Ovary (tissue), 9 donors: ENCODE measurements around the gene JMJD6. TPM values are rescaled to one million over a fixed set of nuclear protein-coding genes. Genes with fewer than 3 reads are reported as not detected.
A peak's percentile ranks its signal among the peaks of the same experiment; 100 is the strongest.

Experiments
- DNase-seq, 5 donors: peaks; one replicate each; pipeline ENCODE4 v3.0.0-alpha.2; 2019 to 2020
- H3K27ac ChIP-seq, 2 donors: fragments of 200-600 bp; one replicate each; pipeline versions ENCODE4 v1.5.1 to v1.8.0; 2019 to 2022
- H3K27me3 ChIP-seq: fragments of 200-600 bp; one replicate; pipeline ENCODE4 v1.8.0; 2022
- H3K36me3 ChIP-seq: fragments of 200-600 bp; sonication (generic); one replicate; pipeline ENCODE4 v1.5.1; 2019
- H3K4me1 ChIP-seq: one replicate; pipeline ENCODE4 v1.8.1; 2013; ENCODE audit warnings: mild to moderate bottlenecking, moderate library complexity; ENCODE audit not compliant: insufficient read depth
- H3K4me3 ChIP-seq: fragments of 200-600 bp; sonication (generic); one replicate; pipeline ENCODE4 v1.5.1; 2017
- H3K9me3 ChIP-seq, 2 donors: fragments of 200-600 bp in 1 of 2; sonication (generic) in 1 of 2; one replicate each; pipeline versions ENCODE4 v1.5.1 to v1.8.1; 2013 to 2019; ENCODE audit warnings: mild to moderate bottlenecking in 1 of 2, moderate library complexity in 1 of 2
- EP300 ChIP-seq: sonication (generic); formaldehyde crosslinking; IDR thresholded peaks from one replicate; pipeline ENCODE4 v1.6.1; 2017; ENCODE audit warnings: antibody characterized with exemption
- POLR2A ChIP-seq: fragments of 450-650 bp; IDR thresholded peaks from one replicate; pipeline ENCODE4 v1.6.1; 2017; ENCODE audit warnings: antibody characterized with exemption, mild to moderate bottlenecking, moderate library complexity
- WGBS, 3 donors: extraction: QIAGEN DNeasy Blood & Tissue Kit in 1 of 3; methylation state at CpG; one replicate each; pipeline versions ENCODE4 v1.1.5 to v1.1.7; 2013 to 2017; 5-methylcytosine and 5-hydroxymethylcytosine counted together
- intact Hi-C, 4 donors: fragments of 100-400 bp; cut with DNase I; formaldehyde crosslinking; loops; one replicate each; pipeline versions ENCODE4 v1.11.0 to v1.15.1; 2022 to 2023
- polyA plus RNA-seq, 2 donors: library from polyadenylated mRNA; stranded (reverse); fragments of 200-250 nt in 1 of 2; fragments of 350-450 nt in 1 of 2; fragmentation: Illumina TruSeq in 1 of 2; extraction: RNeasy Lipid Tissue Mini Kit (QIAGEN cat#74804) in 1 of 2; gene quantifications; one replicate each; pipeline ENCODE4 v1.2.3, GENCODE V29; 2013 to 2014
- total RNA-seq, 7 donors: library from RNA; depleted of rRNA in 2 of 7; stranded (reverse); fragments of >200 nt in 2 of 7; fragmentation: NEBNext Ultra II Directional in 3 of 7; extraction: Animal tissue kit (Norgen Biotek cat#: 25700) in 3 of 7; gene quantifications; one replicate each; pipeline versions ENCODE4 v1.1.0 to v1.2.4, GENCODE V29; 2016 to 2023
- TF ChIP-seq, protein P1 (sequence below), 3 donors: fragments of 450-650 bp in 2 of 3; fragments of 200-600 bp in 1 of 3; IDR thresholded peaks; one replicate each; pipeline versions ENCODE4 v1.5.1 to v1.8.0; 2016 to 2022; ENCODE audit warnings: antibody characterized with exemption in 3 of 3, mild to moderate bottlenecking in 1 of 3
- donor health status: DM: no; HTN: no; CAD: no; lungs with moderate emphysema.
- donor health status: DM: no; HTN: no; CAD: no.
- donor health status: Bipolar disorder and iron deficiency.
- donor health status: DM: yes; HTN: yes; CAD: no.
- donor health status: DM: no; HTN: no; CAD: no.
- donor health status: DM: yes; HTN: yes; CAD: no.

The JMJD6 gene
- total and polyA plus RNA-seq, 9 donors: 19.5 to 49.8 (median 28.3) TPM

- TF ChIP-seq, protein P1, sequence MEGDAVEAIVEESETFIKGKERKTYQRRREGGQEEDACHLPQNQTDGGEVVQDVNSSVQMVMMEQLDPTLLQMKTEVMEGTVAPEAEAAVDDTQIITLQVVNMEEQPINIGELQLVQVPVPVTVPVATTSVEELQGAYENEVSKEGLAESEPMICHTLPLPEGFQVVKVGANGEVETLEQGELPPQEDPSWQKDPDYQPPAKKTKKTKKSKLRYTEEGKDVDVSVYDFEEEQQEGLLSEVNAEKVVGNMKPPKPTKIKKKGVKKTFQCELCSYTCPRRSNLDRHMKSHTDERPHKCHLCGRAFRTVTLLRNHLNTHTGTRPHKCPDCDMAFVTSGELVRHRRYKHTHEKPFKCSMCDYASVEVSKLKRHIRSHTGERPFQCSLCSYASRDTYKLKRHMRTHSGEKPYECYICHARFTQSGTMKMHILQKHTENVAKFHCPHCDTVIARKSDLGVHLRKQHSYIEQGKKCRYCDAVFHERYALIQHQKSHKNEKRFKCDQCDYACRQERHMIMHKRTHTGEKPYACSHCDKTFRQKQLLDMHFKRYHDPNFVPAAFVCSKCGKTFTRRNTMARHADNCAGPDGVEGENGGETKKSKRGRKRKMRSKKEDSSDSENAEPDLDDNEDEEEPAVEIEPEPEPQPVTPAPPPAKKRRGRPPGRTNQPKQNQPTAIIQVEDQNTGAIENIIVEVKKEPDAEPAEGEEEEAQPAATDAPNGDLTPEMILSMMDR (IDR thresholded peaks at IDR 0.05): no peak
- TF ChIP-seq EP300 (no peak), POLR2A (no peak)
- DNase-seq: no peak
- Histone ChIP-seq H3K36me3 (no peaks in the 10 kb centered on the region), H3K4me3 (no peak overlapping the region), H3K27ac (no peak overlapping the region), H3K9me3 (no peaks in the 10 kb centered on the region), H3K4me1 (peaks cover 33% of the 10 kb centered on the region), H3K27me3 (no peaks in the 10 kb centered on the region)
- WGBS, 3 donors: 42 to 55% (median 45%) methylated on average over 16 of the region's 16 CpGs
- intact Hi-C loops: no loop called here
Observed at GRCh38 chr17:76695059-76695831, 31.2 kb downstream of the JMJD6 start.

- Histone ChIP-seq H3K9me3 (no peaks in the 10 kb centered on the region), H3K36me3 (no peaks in the 10 kb centered on the region), H3K4me3 (no peak overlapping the region), H3K27ac (no peak overlapping the region), H3K27me3 (no peaks in the 10 kb centered on the region), H3K4me1 (peaks cover 35% of the 10 kb centered on the region)
- intact Hi-C loops: no loop called here
- DNase-seq: no peak
- TF ChIP-seq EP300 (no peak), POLR2A (no peak)
- TF ChIP-seq, protein P1 (IDR thresholded peaks at IDR 0.05): no peak
- WGBS, 3 donors: 80 to 89% (median 85%) methylated on average over 14 of the region's 14 CpGs
Observed at GRCh38 chr17:76691379-76692191, 34.8 kb downstream of the JMJD6 start.

DNA sequence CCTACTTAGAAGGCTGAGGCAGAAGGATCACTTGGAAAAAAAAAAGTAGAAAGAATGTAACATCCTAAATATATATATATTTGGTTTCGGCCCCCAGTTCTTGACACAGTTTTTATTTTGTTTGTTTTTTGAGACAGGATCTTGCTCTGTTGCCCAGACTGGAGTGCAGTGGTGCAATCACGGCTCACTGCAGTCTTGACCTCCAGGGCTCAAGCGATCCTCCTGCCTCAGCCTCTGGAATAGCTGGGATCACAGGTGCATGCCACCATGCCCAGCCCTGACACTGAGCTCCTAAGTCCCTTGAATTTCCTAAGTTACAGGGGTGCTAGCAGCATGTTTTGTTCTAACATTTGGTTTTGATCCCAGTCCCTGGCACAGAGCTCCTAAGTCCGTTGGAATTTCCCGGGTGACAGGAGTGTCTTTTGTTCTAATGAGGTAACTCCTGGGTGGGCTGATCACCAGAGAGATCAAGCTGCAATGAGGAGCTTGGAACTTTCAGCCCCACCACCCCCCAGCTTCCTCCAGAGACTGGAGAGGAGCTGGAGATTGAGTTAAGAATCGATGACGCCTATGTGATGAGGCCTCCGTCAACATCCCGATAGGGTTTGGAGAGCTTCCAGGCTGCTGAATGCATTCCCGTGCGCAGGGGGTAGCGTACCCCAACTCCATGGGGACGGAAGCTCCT, 35.7 kb downstream of the JMJD6 start:
- H3K4me3 ChIP-seq: no peak overlapping the region
- no peak for TF ChIP-seq EP300
- TF ChIP-seq POLR2A: no peak
- peaks cover 33% of the 10 kb centered on the region for H3K4me1 ChIP-seq
- H3K27ac ChIP-seq: no peak overlapping the region
- H3K9me3 ChIP-seq: no peaks in the 10 kb centered on the region
- no peaks in the 10 kb centered on the region for H3K27me3 ChIP-seq
- no peaks in the 10 kb centered on the region for H3K36me3 ChIP-seq
- DNase-seq: peak in 2 of 5 donors; percentile 4 to 24
- intact Hi-C loops: no loop called here
- 79 to 85% (median 80%) methylated on average over 13 of the region's 13 CpGs for WGBS, 3 donors

DNA sequence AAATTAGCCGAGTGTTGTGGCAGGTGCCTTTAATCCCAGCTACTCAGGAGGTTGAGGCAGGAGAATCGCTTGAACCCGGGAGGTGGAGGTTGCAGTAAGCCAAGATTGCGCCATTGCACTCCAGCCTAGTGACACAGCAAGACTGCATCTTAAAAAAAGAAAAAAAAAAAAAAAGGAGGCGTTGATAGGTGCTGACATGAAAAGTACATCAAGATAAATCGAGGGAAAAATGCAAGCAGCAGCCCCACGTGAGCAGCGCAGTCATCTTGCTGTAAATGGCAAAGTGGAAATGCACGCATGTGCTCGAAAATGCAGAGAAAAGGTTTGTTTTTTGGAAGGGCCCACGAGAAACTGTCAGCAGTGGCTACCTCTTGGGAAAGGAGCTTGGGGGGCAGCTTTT, 36.5 kb downstream of the JMJD6 start:
- TF ChIP-seq, protein P1 (IDR thresholded peaks at IDR 0.05): no peak
- no peak for TF ChIP-seq POLR2A
- TF ChIP-seq EP300: no peak
- H3K4me1 ChIP-seq: peaks cover 33% of the 10 kb centered on the region
- no peak overlapping the region for H3K4me3 ChIP-seq
- no peaks in the 10 kb centered on the region for H3K9me3 ChIP-seq
- DNase-seq: peak in 2 of 5 donors; percentile 14 to 17
- intact Hi-C loops: loop anchor here in 1 of 4 donors (5.0 to 10.0 kb wide), 2 partner anchors 32 to 165 kb away; no protein-coding TSS in a partner anchor
- H3K36me3 ChIP-seq: no peaks in the 10 kb centered on the region
- H3K27ac ChIP-seq: no peak overlapping the region
- WGBS, 3 donors: 90 to 94% (median 90%) methylated on average over 11 of the region's 11 CpGs
- H3K27me3 ChIP-seq: no peaks in the 10 kb centered on the region
